ENCODE results near the gene NDUFAF2.

DNA sequence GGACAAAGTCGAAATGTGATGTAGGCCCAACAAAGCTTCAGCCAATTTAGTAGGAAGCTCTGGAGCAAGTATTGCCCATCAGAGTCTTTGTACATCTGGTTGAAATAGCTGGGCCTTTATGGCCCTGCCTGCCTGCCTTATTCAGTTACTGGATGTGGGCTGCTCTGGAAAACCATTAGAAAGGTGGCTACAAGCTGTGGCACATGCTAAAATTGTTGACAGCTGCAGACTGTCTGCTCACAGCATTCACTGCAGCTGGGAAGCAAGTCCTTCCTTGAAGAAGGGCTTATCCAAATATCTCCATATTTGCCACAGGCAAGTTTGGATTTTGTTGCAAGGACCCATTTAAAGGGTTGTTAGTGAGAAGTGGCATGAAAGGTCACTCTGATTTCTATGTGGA, 192.8 kb downstream of the NDUFAF2 start:
- TF ChIP-seq GATAD2B (conservative IDR thresholded peaks at IDR 0.05; ENCODE audit: low read depth) (no peak), TAF1 (IDR thresholded peaks at IDR 0.05; ENCODE audit: borderline replicate concordance, low read depth, low read length) (no peak), POLR2A (IDR thresholded peaks at IDR 0.05; ENCODE audit: low read depth, low read length) (no peak), ESRRA (IDR thresholded peaks at IDR 0.05; ENCODE audit: low read length) (no peak), RBBP5 (conservative IDR thresholded peaks at IDR 0.05) (no peak), CHD1 (IDR thresholded peaks at IDR 0.05; ENCODE audit: low read depth, low read length) (no peak)
- TF ChIP-seq, protein P1, sequence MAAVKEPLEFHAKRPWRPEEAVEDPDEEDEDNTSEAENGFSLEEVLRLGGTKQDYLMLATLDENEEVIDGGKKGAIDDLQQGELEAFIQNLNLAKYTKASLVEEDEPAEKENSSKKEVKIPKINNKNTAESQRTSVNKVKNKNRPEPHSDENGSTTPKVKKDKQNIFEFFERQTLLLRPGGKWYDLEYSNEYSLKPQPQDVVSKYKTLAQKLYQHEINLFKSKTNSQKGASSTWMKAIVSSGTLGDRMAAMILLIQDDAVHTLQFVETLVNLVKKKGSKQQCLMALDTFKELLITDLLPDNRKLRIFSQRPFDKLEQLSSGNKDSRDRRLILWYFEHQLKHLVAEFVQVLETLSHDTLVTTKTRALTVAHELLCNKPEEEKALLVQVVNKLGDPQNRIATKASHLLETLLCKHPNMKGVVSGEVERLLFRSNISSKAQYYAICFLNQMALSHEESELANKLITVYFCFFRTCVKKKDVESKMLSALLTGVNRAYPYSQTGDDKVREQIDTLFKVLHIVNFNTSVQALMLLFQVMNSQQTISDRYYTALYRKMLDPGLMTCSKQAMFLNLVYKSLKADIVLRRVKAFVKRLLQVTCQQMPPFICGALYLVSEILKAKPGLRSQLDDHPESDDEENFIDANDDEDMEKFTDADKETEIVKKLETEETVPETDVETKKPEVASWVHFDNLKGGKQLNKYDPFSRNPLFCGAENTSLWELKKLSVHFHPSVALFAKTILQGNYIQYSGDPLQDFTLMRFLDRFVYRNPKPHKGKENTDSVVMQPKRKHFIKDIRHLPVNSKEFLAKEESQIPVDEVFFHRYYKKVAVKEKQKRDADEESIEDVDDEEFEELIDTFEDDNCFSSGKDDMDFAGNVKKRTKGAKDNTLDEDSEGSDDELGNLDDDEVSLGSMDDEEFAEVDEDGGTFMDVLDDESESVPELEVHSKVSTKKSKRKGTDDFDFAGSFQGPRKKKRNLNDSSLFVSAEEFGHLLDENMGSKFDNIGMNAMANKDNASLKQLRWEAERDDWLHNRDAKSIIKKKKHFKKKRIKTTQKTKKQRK (IDR thresholded peaks at IDR 0.05; ENCODE audit: low read depth, low read length): no peak
- TF ChIP-seq, protein P2, sequence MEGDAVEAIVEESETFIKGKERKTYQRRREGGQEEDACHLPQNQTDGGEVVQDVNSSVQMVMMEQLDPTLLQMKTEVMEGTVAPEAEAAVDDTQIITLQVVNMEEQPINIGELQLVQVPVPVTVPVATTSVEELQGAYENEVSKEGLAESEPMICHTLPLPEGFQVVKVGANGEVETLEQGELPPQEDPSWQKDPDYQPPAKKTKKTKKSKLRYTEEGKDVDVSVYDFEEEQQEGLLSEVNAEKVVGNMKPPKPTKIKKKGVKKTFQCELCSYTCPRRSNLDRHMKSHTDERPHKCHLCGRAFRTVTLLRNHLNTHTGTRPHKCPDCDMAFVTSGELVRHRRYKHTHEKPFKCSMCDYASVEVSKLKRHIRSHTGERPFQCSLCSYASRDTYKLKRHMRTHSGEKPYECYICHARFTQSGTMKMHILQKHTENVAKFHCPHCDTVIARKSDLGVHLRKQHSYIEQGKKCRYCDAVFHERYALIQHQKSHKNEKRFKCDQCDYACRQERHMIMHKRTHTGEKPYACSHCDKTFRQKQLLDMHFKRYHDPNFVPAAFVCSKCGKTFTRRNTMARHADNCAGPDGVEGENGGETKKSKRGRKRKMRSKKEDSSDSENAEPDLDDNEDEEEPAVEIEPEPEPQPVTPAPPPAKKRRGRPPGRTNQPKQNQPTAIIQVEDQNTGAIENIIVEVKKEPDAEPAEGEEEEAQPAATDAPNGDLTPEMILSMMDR (IDR thresholded peaks at IDR 0.05 in 2 of 3, conservative IDR thresholded peaks at IDR 0.05 in 1 of 3; ENCODE audit: control insufficient read depth in 2 of 3, extremely low read depth in 1 of 3, insufficient read depth in 1 of 3, low read depth in 3 of 3, low read length in 3 of 3): no peak
- TF ChIP-seq, protein P3, sequence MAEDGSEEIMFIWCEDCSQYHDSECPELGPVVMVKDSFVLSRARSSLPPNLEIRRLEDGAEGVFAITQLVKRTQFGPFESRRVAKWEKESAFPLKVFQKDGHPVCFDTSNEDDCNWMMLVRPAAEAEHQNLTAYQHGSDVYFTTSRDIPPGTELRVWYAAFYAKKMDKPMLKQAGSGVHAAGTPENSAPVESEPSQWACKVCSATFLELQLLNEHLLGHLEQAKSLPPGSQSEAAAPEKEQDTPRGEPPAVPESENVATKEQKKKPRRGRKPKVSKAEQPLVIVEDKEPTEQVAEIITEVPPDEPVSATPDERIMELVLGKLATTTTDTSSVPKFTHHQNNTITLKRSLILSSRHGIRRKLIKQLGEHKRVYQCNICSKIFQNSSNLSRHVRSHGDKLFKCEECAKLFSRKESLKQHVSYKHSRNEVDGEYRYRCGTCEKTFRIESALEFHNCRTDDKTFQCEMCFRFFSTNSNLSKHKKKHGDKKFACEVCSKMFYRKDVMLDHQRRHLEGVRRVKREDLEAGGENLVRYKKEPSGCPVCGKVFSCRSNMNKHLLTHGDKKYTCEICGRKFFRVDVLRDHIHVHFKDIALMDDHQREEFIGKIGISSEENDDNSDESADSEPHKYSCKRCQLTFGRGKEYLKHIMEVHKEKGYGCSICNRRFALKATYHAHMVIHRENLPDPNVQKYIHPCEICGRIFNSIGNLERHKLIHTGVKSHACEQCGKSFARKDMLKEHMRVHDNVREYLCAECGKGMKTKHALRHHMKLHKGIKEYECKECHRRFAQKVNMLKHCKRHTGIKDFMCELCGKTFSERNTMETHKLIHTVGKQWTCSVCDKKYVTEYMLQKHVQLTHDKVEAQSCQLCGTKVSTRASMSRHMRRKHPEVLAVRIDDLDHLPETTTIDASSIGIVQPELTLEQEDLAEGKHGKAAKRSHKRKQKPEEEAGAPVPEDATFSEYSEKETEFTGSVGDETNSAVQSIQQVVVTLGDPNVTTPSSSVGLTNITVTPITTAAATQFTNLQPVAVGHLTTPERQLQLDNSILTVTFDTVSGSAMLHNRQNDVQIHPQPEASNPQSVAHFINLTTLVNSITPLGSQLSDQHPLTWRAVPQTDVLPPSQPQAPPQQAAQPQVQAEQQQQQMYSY (CRISPR knock-in tag; IDR thresholded peaks at IDR 0.05): no peak
- TF ChIP-seq, protein P4, sequence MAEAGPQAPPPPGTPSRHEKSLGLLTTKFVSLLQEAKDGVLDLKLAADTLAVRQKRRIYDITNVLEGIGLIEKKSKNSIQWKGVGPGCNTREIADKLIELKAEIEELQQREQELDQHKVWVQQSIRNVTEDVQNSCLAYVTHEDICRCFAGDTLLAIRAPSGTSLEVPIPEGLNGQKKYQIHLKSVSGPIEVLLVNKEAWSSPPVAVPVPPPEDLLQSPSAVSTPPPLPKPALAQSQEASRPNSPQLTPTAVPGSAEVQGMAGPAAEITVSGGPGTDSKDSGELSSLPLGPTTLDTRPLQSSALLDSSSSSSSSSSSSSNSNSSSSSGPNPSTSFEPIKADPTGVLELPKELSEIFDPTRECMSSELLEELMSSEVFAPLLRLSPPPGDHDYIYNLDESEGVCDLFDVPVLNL (IDR thresholded peaks at IDR 0.05; ENCODE audit: low read depth, low read length): no peak
- TF ChIP-seq, protein P5, sequence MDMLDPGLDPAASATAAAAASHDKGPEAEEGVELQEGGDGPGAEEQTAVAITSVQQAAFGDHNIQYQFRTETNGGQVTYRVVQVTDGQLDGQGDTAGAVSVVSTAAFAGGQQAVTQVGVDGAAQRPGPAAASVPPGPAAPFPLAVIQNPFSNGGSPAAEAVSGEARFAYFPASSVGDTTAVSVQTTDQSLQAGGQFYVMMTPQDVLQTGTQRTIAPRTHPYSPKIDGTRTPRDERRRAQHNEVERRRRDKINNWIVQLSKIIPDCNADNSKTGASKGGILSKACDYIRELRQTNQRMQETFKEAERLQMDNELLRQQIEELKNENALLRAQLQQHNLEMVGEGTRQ (IDR thresholded peaks at IDR 0.05; ENCODE audit: borderline replicate concordance, low read depth, low read length): no peak
